ENCODE measurements around the gene HOXC4. TPM values are rescaled to one million over a fixed set of nuclear protein-coding genes. Genes with fewer than 3 reads are reported as not detected.

The HOXC4 gene
- total RNA-seq, 1 experiment from 2014 or later = not detected

- Mint-ChIP-seq H3K9me3 (peaks cover 0 to 2% of the 10 kb centered on the region in 2 experiments; a peak in 2 of 5 replicates), H3K27ac (no peak overlapping the region), H3K36me3 (ENCODE audit: insufficient read depth in 1 of 3, low read depth in 3 of 3) (no peaks in the 10 kb centered on the region), H3K4me3 (peak overlapping the region in 1 of 2 experiments; percentile 31; a peak in 2 of 5 replicates), H3K4me1 (peaks cover 13 to 30% of the 10 kb centered on the region in 2 experiments), H3K27me3 (ENCODE audit: low read depth) (peaks cover 100% of the 10 kb centered on the region)
- H2AFZ ChIP-seq (ENCODE audit: low read length) = no peak overlapping the region
- H3K9ac ChIP-seq (ENCODE audit: extremely low read depth, insufficient read length, low read length) = no peak overlapping the region
- H3K14ac ChIP-seq (ENCODE audit: insufficient read depth, low read length) = no peak overlapping the region
- no peak overlapping the region for H3T11ph ChIP-seq (ENCODE audit: low read length)
- no peaks in the 10 kb centered on the region for H4K20me1 ChIP-seq (ENCODE audit: control insufficient read depth, insufficient read depth, insufficient read length)
- no peak for DNase-seq
- H3K23ac ChIP-seq (ENCODE audit: insufficient read length, low read depth, low read length) = no peak overlapping the region
- H3K56ac ChIP-seq (ENCODE audit: insufficient read length, low read depth, low read length) = no peak overlapping the region
- H3K4me1 ChIP-seq (ENCODE audit: insufficient read depth, low read length) = no peaks in the 10 kb centered on the region
- H2BK15ac ChIP-seq (ENCODE audit: low read depth, low read length) = no peak overlapping the region
- no peak overlapping the region for H2BK120ac ChIP-seq (ENCODE audit: low read depth, low read length, poor library complexity, severe bottlenecking)
- H3K9me3 ChIP-seq (ENCODE audit: control insufficient read depth, low read depth, low read length) = no peaks in the 10 kb centered on the region
- no peak overlapping the region for H3K4me2 ChIP-seq (ENCODE audit: insufficient read depth, insufficient read length, low read length)
- no CpG with 5 or more reads among the region's 10 CpGs for WGBS (ENCODE audit: extremely low coverage, insufficient read length, low lambda C conversion rate)
- H2BK20ac ChIP-seq (ENCODE audit: low read depth, low read length, poor library complexity, severe bottlenecking) = no peak overlapping the region
- no peak overlapping the region for H4K91ac ChIP-seq (ENCODE audit: insufficient read length, low read depth, low read length)
- no peak overlapping the region for H3K18ac ChIP-seq (ENCODE audit: insufficient read length, low read depth, low read length)
- H3K4ac ChIP-seq (ENCODE audit: low read depth, low read length) = no peak overlapping the region
- peaks cover 10% of the 10 kb centered on the region for H3K23me2 ChIP-seq (ENCODE audit: insufficient read length, low read depth, low read length, poor library complexity, severe bottlenecking)
- no peak overlapping the region for H2BK5ac ChIP-seq (ENCODE audit: insufficient read length, low read length)
- H2AK5ac ChIP-seq (ENCODE audit: insufficient read length, low read length) = no peak overlapping the region
- H2BK12ac ChIP-seq (ENCODE audit: insufficient read length, low read depth, low read length) = no peak overlapping the region
- TF ChIP-seq, protein P1, sequence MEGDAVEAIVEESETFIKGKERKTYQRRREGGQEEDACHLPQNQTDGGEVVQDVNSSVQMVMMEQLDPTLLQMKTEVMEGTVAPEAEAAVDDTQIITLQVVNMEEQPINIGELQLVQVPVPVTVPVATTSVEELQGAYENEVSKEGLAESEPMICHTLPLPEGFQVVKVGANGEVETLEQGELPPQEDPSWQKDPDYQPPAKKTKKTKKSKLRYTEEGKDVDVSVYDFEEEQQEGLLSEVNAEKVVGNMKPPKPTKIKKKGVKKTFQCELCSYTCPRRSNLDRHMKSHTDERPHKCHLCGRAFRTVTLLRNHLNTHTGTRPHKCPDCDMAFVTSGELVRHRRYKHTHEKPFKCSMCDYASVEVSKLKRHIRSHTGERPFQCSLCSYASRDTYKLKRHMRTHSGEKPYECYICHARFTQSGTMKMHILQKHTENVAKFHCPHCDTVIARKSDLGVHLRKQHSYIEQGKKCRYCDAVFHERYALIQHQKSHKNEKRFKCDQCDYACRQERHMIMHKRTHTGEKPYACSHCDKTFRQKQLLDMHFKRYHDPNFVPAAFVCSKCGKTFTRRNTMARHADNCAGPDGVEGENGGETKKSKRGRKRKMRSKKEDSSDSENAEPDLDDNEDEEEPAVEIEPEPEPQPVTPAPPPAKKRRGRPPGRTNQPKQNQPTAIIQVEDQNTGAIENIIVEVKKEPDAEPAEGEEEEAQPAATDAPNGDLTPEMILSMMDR (conservative IDR thresholded peaks at IDR 0.05) = no peak
- no peaks in the 10 kb centered on the region for H3K79me1 ChIP-seq (ENCODE audit: insufficient read depth, low read depth, low read length, poor library complexity, severe bottlenecking)
- peaks cover 94% of the 10 kb centered on the region for H3K27me3 ChIP-seq (ENCODE audit: insufficient read depth, low read length)
- no peak overlapping the region for H4K5ac ChIP-seq (ENCODE audit: insufficient read length, low read depth, low read length)
- H3K79me2 ChIP-seq (ENCODE audit: insufficient read depth, low read length) = no peaks in the 10 kb centered on the region
- H3K27ac ChIP-seq (ENCODE audit: insufficient read length, low read depth, low read length) = no peak overlapping the region
- no peak overlapping the region for H4K8ac ChIP-seq (replicated peaks; ENCODE audit: insufficient read length, low read depth, low read length)
Measured at GRCh38 chr12:54019924-54020590, 33.6 kb upstream of the HOXC4 start.

All from H9 (cell line).